ENCODE measurements around the gene FBXW11. TPM values are rescaled to one million over a fixed set of nuclear protein-coding genes. Genes with fewer than 3 reads are reported as not detected.

Gene FBXW11
- polyA plus RNA-seq, 1 donor from 2014 or later = 103 TPM

DNA sequence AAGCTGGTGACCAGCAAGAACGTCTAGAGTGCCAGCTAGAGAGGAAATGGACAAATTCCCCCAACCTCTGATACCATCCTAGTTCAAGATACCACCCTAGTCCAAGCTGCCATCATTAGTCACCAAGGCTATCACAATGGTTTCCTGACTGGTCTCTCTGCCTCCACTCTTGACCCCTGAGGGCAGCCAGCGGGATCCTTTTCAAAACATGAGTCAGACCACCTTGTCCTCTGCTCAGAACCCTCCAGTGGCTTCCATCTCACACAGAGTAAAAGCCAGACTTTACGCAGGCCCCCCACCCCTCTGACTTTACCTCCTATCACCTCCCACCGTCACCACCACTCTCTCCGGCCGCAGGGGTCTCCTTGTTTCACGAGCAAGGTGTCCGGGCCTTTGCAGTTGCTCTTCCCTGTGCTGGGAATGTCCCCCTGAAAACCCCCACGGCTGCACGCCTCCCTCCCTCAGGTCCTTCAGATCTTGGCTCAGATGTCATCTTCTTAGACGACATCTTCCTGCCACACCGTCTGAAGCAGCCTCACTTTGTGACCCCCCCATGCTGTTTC is 42.2 kb upstream of the FBXW11 start:
- Histone ChIP-seq H3K36me3 (ENCODE audit: insufficient read depth, low read length) (no peaks in the 10 kb centered on the region), H3F3A (ENCODE audit: insufficient read depth, low read length, poor library complexity, severe bottlenecking) (no peaks in the 10 kb centered on the region), H3K27me3 (ENCODE audit: insufficient read depth, low read depth, low read length) (no peaks in the 10 kb centered on the region), H4K20me1 (ENCODE audit: insufficient read depth) (no peaks in the 10 kb centered on the region), H3K79me2 (replicated peaks; ENCODE audit: insufficient read depth, low read length) (no peaks in the 10 kb centered on the region), H3K9me2 (ENCODE audit: insufficient read depth, low read length) (no peaks in the 10 kb centered on the region), H3K9me3 (ENCODE audit: low read length) (no peaks in the 10 kb centered on the region), H3K4me2 (ENCODE audit: low read length) (no peak overlapping the region), H3K27ac (ENCODE audit: low read length) (no peak overlapping the region), H3K9ac (ENCODE audit: low read length) (no peak overlapping the region), H2AFZ (ENCODE audit: low read depth, low read length) (no peak overlapping the region), H3K4me3 (ENCODE audit: low read length) (no peak overlapping the region)
- TF ChIP-seq, protein P1, sequence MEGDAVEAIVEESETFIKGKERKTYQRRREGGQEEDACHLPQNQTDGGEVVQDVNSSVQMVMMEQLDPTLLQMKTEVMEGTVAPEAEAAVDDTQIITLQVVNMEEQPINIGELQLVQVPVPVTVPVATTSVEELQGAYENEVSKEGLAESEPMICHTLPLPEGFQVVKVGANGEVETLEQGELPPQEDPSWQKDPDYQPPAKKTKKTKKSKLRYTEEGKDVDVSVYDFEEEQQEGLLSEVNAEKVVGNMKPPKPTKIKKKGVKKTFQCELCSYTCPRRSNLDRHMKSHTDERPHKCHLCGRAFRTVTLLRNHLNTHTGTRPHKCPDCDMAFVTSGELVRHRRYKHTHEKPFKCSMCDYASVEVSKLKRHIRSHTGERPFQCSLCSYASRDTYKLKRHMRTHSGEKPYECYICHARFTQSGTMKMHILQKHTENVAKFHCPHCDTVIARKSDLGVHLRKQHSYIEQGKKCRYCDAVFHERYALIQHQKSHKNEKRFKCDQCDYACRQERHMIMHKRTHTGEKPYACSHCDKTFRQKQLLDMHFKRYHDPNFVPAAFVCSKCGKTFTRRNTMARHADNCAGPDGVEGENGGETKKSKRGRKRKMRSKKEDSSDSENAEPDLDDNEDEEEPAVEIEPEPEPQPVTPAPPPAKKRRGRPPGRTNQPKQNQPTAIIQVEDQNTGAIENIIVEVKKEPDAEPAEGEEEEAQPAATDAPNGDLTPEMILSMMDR (IDR thresholded peaks at IDR 0.05; ENCODE audit: poor library complexity, severe bottlenecking) = no peak
- TF ChIP-seq SMC3 (conservative IDR thresholded peaks at IDR 0.05; ENCODE audit: poor library complexity) (no peak), POLR2AphosphoS5 (IDR thresholded peaks at IDR 0.05) (no peak), EZH2 (IDR thresholded peaks at IDR 0.05; ENCODE audit: borderline replicate concordance, insufficient read depth, low read length, poor library complexity, severe bottlenecking) (no peak), TAF1 (IDR thresholded peaks at IDR 0.05; ENCODE audit: low read depth) (no peak), RAD21 (conservative IDR thresholded peaks at IDR 0.05) (no peak), EP300 (conservative IDR thresholded peaks at IDR 0.05; ENCODE audit: poor library complexity, severe bottlenecking) (no peak), MXI1 (conservative IDR thresholded peaks at IDR 0.05; ENCODE audit: poor library complexity, severe bottlenecking) (no peak)
- TF ChIP-seq, protein P2, sequence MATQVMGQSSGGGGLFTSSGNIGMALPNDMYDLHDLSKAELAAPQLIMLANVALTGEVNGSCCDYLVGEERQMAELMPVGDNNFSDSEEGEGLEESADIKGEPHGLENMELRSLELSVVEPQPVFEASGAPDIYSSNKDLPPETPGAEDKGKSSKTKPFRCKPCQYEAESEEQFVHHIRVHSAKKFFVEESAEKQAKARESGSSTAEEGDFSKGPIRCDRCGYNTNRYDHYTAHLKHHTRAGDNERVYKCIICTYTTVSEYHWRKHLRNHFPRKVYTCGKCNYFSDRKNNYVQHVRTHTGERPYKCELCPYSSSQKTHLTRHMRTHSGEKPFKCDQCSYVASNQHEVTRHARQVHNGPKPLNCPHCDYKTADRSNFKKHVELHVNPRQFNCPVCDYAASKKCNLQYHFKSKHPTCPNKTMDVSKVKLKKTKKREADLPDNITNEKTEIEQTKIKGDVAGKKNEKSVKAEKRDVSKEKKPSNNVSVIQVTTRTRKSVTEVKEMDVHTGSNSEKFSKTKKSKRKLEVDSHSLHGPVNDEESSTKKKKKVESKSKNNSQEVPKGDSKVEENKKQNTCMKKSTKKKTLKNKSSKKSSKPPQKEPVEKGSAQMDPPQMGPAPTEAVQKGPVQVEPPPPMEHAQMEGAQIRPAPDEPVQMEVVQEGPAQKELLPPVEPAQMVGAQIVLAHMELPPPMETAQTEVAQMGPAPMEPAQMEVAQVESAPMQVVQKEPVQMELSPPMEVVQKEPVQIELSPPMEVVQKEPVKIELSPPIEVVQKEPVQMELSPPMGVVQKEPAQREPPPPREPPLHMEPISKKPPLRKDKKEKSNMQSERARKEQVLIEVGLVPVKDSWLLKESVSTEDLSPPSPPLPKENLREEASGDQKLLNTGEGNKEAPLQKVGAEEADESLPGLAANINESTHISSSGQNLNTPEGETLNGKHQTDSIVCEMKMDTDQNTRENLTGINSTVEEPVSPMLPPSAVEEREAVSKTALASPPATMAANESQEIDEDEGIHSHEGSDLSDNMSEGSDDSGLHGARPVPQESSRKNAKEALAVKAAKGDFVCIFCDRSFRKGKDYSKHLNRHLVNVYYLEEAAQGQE (IDR thresholded peaks at IDR 0.05; ENCODE audit: borderline replicate concordance) = no peak

DNA sequence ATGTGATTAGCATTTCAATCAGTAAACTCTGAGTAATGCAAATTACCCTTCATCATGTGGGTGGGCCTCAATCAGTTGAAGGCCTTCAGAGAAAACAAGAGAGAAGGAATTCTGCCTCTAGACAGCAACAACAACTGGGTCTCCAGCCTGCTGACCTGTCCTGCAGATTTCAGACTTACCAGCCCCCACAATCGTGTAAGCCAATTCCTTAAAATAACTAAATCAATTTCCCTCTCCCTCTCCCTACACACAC is 41.7 kb upstream of the FBXW11 start:
- H3K9me3 ChIP-seq (ENCODE audit: low read length) = no peaks in the 10 kb centered on the region
- no peaks in the 10 kb centered on the region for H3K9me2 ChIP-seq (ENCODE audit: insufficient read depth, low read length)
- no peak overlapping the region for H3K27ac ChIP-seq (ENCODE audit: low read length)
- H3F3A ChIP-seq (ENCODE audit: insufficient read depth, low read length, poor library complexity, severe bottlenecking) = no peaks in the 10 kb centered on the region
- no peaks in the 10 kb centered on the region for H3K27me3 ChIP-seq (ENCODE audit: insufficient read depth, low read depth, low read length)
- TF ChIP-seq TAF1 (IDR thresholded peaks at IDR 0.05; ENCODE audit: low read depth) (no peak), SMC3 (conservative IDR thresholded peaks at IDR 0.05; ENCODE audit: poor library complexity) (no peak), RAD21 (conservative IDR thresholded peaks at IDR 0.05) (no peak), EZH2 (IDR thresholded peaks at IDR 0.05; ENCODE audit: borderline replicate concordance, insufficient read depth, low read length, poor library complexity, severe bottlenecking) (no peak), MXI1 (conservative IDR thresholded peaks at IDR 0.05; ENCODE audit: poor library complexity, severe bottlenecking) (no peak)
- TF ChIP-seq, protein P2 (IDR thresholded peaks at IDR 0.05; ENCODE audit: borderline replicate concordance) = no peak
- no peak overlapping the region for H3K9ac ChIP-seq (ENCODE audit: low read length)
- H4K20me1 ChIP-seq (ENCODE audit: insufficient read depth) = no peaks in the 10 kb centered on the region
- H3K79me2 ChIP-seq (replicated peaks; ENCODE audit: insufficient read depth, low read length) = no peaks in the 10 kb centered on the region
- no peak overlapping the region for H2AFZ ChIP-seq (ENCODE audit: low read depth, low read length)
- H3K4me3 ChIP-seq (ENCODE audit: low read length) = no peak overlapping the region
- no peaks in the 10 kb centered on the region for H3K36me3 ChIP-seq (ENCODE audit: insufficient read depth, low read length)
- H3K4me2 ChIP-seq (ENCODE audit: low read length) = no peak overlapping the region
